IPS-18c (cell line): Measurements from ENCODE around the gene SRRM4.

ENCODE experiments used
- H3K4me3 ChIP-seq: 2 replicates; pipeline ENCODE4 v1.7.0; 2013; ENCODE audit warnings: low read depth, mild to moderate bottlenecking, low read length, moderate library complexity; ENCODE audit not compliant: insufficient read depth
- H3K9me3 ChIP-seq: one replicate; pipeline ENCODE4 v1.6.1; 2013; ENCODE audit warnings: mild to moderate bottlenecking, low read length, moderate library complexity; ENCODE audit not compliant: control insufficient read depth, insufficient read depth

The SRRM4 gene

DNA sequence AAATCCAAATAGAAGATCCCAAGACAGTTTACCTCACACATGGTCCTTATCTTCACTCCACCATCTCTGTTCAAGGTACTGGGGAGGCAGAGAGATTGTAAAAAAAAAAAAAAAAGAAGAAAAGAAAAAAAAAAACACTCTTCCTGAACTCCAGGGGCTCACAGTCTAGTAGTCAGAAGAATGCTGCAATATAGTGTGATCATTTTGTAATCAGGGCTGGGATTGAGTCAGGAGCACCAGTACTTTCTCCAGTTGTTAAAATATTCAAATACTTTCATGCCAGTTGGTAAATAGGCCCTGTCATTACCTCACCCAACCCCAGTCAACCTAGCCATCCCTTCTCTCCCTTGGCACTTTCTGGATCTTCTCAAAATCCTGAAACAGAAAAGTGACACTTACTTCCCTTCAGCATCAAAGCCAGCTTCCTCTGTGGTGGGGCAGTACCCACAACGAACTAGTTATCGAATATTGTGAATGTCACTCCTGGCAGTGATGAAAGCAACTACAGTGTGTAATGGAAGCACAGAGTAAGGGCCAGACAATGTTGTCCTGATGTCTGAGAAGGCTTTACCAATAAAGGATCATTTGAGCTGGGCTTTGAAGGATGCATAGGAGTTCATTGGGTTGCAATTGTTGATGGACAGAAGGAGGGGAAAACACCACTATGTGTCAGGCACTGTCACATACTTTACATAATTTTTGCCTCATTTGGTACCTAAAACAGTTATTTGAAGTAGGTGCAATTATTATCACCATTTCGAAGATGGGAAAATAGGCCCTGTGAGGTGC, 153.1 kb downstream of the SRRM4 start:
- H3K9me3 ChIP-seq = no peaks in the 10 kb centered on the region
- no peak overlapping the region for H3K4me3 ChIP-seq

GRCh38 chr12:119136811-119137410, 155.6 kb downstream of the SRRM4 start:
- Histone ChIP-seq H3K4me3 (no peak overlapping the region), H3K9me3 (no peaks in the 10 kb centered on the region)

DNA sequence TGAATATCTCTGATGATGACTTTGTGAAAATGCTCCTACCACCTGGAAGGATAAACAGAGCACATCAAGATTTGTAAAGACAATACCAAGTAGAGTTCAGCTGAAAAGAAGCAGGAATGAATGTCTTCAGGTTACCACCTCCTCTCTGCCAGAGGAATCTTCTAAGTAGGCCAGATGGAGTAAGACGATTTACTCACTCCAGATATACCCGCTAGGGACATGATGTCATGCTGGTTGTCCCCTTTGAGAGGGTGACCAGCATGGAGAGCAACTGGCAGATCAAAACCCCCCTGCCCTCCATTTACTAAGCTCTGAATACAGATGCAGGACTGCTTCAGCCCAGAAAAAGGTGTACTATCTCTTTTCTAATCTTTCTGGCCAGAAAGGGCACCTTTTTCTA, 158.1 kb downstream of the SRRM4 start:
- Histone ChIP-seq H3K9me3 (no peaks in the 10 kb centered on the region), H3K4me3 (no peak overlapping the region)

GRCh38 chr12:119145367-119145766, 164.0 kb downstream of the SRRM4 start:
- H3K9me3 ChIP-seq = no peaks in the 10 kb centered on the region
- H3K4me3 ChIP-seq = no peak overlapping the region

DNA sequence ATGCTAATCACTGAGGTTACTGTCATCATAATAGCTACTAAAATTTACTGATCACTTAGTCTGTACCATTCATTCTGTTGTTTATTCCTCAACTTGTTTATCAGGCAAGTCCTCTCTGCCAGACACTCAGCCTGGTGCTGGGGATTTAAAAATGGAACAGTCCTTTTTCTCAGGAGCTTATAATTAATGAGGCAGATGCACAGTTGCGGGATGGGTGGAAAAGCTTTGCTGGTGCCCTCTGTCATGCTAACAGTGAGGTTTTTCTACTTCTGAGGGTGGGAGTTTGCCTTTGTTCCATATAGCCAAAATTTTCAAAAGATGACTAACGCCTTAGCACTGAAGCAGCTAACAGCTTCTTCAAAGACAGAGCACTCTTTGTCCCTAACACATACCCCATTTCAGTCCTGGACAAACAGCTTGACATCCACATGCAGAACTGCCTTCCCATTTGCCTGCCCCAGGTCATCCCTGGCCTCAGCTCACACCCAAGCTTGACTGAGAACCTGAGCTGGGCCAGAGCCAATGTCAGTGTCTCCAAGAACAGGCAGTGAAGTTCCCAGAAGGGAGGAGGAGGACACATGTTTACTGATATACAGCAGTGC, 166.6 kb downstream of the SRRM4 start:
- H3K9me3 ChIP-seq = no peaks in the 10 kb centered on the region
- H3K4me3 ChIP-seq = no peak overlapping the region

- Histone ChIP-seq H3K9me3 (no peaks in the 10 kb centered on the region), H3K4me3 (no peak overlapping the region)
These were observed 167.9 kb downstream of the SRRM4 start for GRCh38 chr12:119149270-119149669.

DNA sequence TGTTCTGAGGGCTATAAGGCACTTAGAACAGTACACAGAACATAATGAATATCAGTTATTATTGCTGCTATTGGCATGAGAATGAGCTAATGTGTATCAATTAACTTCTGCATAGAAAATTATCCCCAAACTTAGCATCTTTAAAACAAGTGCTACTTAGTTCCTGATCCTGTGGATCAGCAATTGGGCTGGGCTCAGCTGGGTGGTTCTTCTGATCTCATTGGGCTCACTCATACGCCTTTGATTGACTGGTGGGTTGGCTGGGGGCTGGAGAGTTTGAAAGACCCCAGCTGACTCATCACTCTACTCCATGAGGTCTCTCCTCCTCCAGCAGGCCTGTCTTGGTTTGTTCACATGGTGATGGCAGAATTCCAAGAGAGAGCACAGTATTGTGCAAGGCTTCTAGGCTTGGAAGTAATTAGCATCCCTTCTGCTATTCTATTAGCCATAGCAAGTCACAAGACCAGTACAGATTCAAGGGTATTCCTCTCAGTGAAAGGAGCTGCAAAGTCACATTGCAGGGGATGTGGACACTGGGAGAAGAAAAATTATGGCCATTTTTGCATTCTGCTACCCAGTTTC, 170.2 kb downstream of the SRRM4 start:
- Histone ChIP-seq H3K4me3 (no peak overlapping the region), H3K9me3 (no peaks in the 10 kb centered on the region)

GRCh38 chr12:119153477-119154434, 172.4 kb downstream of the SRRM4 start:
- Histone ChIP-seq H3K4me3 (peak overlapping the region; percentile 81), H3K9me3 (no peaks in the 10 kb centered on the region)

GRCh38 chr12:119154435-119154818, 173.1 kb downstream of the SRRM4 start:
- H3K4me3 ChIP-seq = peak overlapping the region; percentile 81
- H3K9me3 ChIP-seq = no peaks in the 10 kb centered on the region

- H3K4me3 ChIP-seq = no peak overlapping the region
- H3K9me3 ChIP-seq = no peaks in the 10 kb centered on the region
These were observed 175.2 kb downstream of the SRRM4 start for GRCh38 chr12:119156401-119157044.

- no peak overlapping the region for H3K4me3 ChIP-seq
These were observed 176.2 kb downstream of the SRRM4 start for GRCh38 chr12:119157528-119157927.

DNA sequence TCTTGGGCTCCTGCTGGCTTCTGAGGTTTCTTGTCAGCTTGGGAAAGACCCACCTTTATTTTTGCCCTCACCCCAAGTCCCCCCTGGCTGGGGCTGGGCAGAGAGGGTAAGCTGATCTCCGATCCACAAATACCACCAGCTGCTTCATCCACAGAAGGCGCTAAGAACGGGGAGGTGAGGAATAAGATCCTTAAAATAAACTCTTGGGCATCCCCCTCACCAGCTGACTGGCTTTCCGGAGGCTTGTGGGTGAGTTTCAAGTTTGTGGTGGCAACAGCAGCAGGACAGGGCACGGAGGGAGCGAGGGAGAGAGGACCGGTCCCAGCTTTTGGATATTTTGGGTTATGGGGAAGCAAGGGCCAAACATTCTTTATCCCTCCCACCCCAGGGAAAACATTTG, 176.6 kb downstream of the SRRM4 start:
- Histone ChIP-seq H3K9me3 (no peaks in the 10 kb centered on the region), H3K4me3 (no peak overlapping the region)

More at GRCh38 chr12:119157528-119157927, 176.2 kb downstream of the SRRM4 start:
- H3K9me3 ChIP-seq = no peaks in the 10 kb centered on the region

DNA sequence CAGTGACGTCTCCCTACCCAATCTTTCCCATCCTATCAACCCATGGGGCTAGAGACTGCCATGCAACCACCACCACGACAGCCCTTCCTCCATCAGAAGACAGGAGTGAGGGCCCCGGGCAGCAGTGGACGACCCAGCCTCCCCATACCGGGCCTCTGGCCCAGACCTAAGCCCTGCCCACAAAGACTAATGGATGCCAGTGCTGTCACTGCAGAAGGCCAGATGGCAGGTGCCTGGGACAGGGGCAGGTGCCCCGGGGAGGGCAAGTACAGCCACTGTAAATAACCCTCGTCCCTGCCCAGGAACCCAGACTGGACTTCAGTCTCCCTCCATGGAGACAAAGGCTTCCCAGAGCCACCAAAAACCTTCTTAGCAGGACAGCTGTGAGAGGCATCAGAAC, 177.1 kb downstream of the SRRM4 start:
- Histone ChIP-seq H3K9me3 (no peaks in the 10 kb centered on the region), H3K4me3 (no peak overlapping the region)

DNA sequence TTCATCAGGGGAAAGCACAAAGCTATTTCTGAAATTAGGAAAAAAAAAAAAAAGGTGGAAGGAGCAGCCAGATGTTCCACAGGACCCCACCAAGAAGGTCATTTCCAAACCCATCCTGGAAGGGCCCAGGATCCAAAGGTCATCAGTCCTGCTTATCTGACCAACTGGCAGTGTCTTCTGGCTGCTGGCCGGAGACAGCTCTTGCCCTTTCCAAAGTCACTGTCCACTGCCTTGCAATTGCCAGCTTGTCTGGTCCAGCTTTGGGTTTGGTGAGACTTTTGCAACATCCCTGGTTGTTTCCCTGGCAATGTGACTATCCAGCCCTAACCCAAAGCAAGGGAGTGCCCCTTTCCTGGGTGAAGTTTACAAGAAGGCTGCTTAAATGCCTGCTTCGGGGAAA, 178.5 kb downstream of the SRRM4 start:
- H3K9me3 ChIP-seq = no peaks in the 10 kb centered on the region
- no peak overlapping the region for H3K4me3 ChIP-seq

GRCh38 chr12:119167902-119168301, 186.6 kb downstream of the SRRM4 start:
- H3K9me3 ChIP-seq = no peaks in the 10 kb centered on the region
- H3K4me3 ChIP-seq = no peak overlapping the region

- no peak overlapping the region for H3K4me3 ChIP-seq
- H3K9me3 ChIP-seq = no peaks in the 10 kb centered on the region
These were observed 187.4 kb downstream of the SRRM4 start for GRCh38 chr12:119168721-119169120.

DNA sequence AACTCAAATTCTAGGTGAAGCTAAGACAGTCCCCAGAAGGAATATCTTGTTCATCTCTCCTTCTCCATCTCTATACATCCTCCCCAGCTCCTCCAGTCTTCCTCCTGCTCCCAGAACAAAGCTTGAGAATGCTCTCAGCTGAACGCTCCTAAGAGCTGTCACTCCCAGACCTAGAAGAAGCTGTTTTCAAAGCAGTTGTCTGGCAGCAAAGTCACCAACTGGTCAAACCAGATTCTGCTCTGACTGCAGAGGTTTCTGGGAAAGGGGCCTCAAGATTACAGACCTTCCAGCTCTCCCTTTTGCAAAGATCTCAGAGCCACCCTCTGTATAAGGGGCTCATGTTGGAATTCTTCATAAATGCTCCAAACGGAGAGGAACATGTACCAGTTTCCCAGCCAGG, 187.8 kb downstream of the SRRM4 start:
- H3K9me3 ChIP-seq = no peaks in the 10 kb centered on the region
- no peak overlapping the region for H3K4me3 ChIP-seq
